ENCODE results near the gene GALNT2. TPM values are rescaled to one million over a fixed set of nuclear protein-coding genes. Genes with fewer than 3 reads are reported as not detected.

GALNT2 gene
- total and polyA plus RNA-seq, 2 experiments from 2014 or later, result 17.8 to 48.3 TPM

DNA sequence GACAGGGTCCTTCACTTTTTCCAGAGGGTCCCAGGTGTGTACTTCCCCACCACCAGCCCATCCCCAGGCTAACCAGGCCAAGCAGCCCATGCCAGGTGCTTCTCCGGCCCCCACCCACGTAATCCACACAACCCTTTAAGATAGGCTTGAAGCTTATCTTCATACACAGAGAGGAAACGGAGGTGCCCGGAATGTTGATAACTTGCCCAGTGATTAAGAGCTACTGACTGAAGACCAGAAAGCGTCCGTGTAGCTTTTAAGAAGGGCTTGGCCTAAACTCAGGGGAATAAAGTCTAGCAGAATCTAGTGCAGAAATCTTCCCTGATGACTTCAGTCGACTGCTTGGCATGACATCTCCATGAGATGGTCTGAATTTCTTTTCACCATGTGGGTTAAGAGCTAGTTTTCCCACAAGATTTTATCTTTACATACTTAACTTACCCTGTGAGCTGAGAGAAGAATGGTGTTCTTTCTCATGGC lies 138.7 kb downstream of the GALNT2 start:
- H3K27me3 ChIP-seq (ENCODE audit: insufficient read depth), result no peaks in the 10 kb centered on the region
- Mint-ChIP-seq H3K4me3 (no peak overlapping the region), H3K36me3 (ENCODE audit: low read depth) (peaks cover 16% of the 10 kb centered on the region), H3K27ac (no peak overlapping the region), H3K27me3 (ENCODE audit: insufficient read depth, low read depth, poor library complexity) (peaks cover 2% of the 10 kb centered on the region), H3K9me3 (no peaks in the 10 kb centered on the region), H3K4me1 (peaks cover 24% of the 10 kb centered on the region)
- TF ChIP-seq ZNF331 (CRISPR knock-in tag; IDR thresholded peaks at IDR 0.05; ENCODE audit: low read depth) (no peak), NANOG (IDR thresholded peaks at IDR 0.05; ENCODE audit: borderline replicate concordance) (no peak), EZH2 (IDR thresholded peaks at IDR 0.05; ENCODE audit: low read depth, unreplicated experiment) (no peak), JUNB (IDR thresholded peaks at IDR 0.05; ENCODE audit: unreplicated experiment) (no peak), EZH2phosphoT487 (IDR thresholded peaks at IDR 0.05; ENCODE audit: unreplicated experiment) (no peak), ZNF114 (CRISPR knock-in tag; IDR thresholded peaks at IDR 0.05) (no peak), STAT1 (IDR thresholded peaks at IDR 0.05; ENCODE audit: unreplicated experiment) (no peak), POLR2AphosphoS5 (IDR thresholded peaks at IDR 0.05; ENCODE audit: low read depth) (no peak), CREB1 (CRISPR knock-in tag; IDR thresholded peaks at IDR 0.05; ENCODE audit: low read depth) (no peak)
- TF ChIP-seq, protein P1, sequence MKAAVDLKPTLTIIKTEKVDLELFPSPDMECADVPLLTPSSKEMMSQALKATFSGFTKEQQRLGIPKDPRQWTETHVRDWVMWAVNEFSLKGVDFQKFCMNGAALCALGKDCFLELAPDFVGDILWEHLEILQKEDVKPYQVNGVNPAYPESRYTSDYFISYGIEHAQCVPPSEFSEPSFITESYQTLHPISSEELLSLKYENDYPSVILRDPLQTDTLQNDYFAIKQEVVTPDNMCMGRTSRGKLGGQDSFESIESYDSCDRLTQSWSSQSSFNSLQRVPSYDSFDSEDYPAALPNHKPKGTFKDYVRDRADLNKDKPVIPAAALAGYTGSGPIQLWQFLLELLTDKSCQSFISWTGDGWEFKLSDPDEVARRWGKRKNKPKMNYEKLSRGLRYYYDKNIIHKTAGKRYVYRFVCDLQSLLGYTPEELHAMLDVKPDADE (IDR thresholded peaks at IDR 0.05), result no peak
- TF ChIP-seq, protein P2, sequence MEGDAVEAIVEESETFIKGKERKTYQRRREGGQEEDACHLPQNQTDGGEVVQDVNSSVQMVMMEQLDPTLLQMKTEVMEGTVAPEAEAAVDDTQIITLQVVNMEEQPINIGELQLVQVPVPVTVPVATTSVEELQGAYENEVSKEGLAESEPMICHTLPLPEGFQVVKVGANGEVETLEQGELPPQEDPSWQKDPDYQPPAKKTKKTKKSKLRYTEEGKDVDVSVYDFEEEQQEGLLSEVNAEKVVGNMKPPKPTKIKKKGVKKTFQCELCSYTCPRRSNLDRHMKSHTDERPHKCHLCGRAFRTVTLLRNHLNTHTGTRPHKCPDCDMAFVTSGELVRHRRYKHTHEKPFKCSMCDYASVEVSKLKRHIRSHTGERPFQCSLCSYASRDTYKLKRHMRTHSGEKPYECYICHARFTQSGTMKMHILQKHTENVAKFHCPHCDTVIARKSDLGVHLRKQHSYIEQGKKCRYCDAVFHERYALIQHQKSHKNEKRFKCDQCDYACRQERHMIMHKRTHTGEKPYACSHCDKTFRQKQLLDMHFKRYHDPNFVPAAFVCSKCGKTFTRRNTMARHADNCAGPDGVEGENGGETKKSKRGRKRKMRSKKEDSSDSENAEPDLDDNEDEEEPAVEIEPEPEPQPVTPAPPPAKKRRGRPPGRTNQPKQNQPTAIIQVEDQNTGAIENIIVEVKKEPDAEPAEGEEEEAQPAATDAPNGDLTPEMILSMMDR (conservative IDR thresholded peaks at IDR 0.05; ENCODE audit: low read depth in 2 of 2), result no peak
- TF ChIP-seq, protein P3, sequence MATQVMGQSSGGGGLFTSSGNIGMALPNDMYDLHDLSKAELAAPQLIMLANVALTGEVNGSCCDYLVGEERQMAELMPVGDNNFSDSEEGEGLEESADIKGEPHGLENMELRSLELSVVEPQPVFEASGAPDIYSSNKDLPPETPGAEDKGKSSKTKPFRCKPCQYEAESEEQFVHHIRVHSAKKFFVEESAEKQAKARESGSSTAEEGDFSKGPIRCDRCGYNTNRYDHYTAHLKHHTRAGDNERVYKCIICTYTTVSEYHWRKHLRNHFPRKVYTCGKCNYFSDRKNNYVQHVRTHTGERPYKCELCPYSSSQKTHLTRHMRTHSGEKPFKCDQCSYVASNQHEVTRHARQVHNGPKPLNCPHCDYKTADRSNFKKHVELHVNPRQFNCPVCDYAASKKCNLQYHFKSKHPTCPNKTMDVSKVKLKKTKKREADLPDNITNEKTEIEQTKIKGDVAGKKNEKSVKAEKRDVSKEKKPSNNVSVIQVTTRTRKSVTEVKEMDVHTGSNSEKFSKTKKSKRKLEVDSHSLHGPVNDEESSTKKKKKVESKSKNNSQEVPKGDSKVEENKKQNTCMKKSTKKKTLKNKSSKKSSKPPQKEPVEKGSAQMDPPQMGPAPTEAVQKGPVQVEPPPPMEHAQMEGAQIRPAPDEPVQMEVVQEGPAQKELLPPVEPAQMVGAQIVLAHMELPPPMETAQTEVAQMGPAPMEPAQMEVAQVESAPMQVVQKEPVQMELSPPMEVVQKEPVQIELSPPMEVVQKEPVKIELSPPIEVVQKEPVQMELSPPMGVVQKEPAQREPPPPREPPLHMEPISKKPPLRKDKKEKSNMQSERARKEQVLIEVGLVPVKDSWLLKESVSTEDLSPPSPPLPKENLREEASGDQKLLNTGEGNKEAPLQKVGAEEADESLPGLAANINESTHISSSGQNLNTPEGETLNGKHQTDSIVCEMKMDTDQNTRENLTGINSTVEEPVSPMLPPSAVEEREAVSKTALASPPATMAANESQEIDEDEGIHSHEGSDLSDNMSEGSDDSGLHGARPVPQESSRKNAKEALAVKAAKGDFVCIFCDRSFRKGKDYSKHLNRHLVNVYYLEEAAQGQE (IDR thresholded peaks at IDR 0.05; ENCODE audit: unreplicated experiment), result no peak
- TF ChIP-seq, protein P4, sequence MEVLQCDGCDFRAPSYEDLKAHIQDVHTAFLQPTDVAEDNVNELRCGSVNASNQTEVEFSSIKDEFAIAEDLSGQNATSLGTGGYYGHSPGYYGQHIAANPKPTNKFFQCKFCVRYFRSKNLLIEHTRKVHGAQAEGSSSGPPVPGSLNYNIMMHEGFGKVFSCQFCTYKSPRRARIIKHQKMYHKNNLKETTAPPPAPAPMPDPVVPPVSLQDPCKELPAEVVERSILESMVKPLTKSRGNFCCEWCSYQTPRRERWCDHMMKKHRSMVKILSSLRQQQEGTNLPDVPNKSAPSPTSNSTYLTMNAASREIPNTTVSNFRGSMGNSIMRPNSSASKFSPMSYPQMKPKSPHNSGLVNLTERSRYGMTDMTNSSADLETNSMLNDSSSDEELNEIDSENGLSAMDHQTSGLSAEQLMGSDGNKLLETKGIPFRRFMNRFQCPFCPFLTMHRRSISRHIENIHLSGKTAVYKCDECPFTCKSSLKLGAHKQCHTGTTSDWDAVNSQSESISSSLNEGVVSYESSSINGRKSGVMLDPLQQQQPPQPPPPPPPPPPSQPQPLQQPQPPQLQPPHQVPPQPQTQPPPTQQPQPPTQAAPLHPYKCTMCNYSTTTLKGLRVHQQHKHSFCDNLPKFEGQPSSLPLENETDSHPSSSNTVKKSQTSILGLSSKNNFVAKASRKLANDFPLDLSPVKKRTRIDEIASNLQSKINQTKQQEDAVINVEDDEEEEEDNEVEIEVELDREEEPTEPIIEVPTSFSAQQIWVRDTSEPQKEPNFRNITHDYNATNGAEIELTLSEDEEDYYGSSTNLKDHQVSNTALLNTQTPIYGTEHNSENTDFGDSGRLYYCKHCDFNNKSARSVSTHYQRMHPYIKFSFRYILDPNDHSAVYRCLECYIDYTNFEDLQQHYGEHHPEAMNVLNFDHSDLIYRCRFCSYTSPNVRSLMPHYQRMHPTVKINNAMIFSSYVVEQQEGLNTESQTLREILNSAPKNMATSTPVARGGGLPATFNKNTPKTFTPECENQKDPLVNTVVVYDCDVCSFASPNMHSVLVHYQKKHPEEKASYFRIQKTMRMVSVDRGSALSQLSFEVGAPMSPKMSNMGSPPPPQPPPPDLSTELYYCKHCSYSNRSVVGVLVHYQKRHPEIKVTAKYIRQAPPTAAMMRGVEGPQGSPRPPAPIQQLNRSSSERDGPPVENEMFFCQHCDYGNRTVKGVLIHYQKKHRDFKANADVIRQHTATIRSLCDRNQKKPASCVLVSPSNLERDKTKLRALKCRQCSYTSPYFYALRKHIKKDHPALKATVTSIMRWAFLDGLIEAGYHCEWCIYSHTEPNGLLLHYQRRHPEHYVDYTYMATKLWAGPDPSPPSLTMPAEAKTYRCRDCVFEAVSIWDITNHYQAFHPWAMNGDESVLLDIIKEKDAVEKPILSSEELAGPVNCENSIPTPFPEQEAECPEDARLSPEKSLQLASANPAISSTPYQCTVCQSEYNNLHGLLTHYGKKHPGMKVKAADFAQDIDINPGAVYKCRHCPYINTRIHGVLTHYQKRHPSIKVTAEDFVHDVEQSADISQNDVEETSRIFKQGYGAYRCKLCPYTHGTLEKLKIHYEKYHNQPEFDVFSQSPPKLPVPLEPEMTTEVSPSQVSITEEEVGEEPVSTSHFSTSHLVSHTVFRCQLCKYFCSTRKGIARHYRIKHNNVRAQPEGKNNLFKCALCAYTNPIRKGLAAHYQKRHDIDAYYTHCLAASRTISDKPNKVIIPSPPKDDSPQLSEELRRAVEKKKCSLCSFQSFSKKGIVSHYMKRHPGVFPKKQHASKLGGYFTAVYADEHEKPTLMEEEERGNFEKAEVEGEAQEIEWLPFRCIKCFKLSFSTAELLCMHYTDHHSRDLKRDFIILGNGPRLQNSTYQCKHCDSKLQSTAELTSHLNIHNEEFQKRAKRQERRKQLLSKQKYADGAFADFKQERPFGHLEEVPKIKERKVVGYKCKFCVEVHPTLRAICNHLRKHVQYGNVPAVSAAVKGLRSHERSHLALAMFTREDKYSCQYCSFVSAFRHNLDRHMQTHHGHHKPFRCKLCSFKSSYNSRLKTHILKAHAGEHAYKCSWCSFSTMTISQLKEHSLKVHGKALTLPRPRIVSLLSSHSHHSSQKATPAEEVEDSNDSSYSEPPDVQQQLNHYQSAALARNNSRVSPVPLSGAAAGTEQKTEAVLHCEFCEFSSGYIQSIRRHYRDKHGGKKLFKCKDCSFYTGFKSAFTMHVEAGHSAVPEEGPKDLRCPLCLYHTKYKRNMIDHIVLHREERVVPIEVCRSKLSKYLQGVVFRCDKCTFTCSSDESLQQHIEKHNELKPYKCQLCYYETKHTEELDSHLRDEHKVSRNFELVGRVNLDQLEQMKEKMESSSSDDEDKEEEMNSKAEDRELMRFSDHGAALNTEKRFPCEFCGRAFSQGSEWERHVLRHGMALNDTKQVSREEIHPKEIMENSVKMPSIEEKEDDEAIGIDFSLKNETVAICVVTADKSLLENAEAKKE (CRISPR knock-in tag; IDR thresholded peaks at IDR 0.05), result no peak
- no peak overlapping the region for H3K4me3 ChIP-seq
- no peaks in the 10 kb centered on the region for H4K20me1 ChIP-seq (replicated peaks; ENCODE audit: insufficient read depth)
- ATAC-seq (no peak), DNase-seq (ENCODE audit: low spot score) (no peak)
- H3K4me1 ChIP-seq (ENCODE audit: insufficient read depth), result no peaks in the 10 kb centered on the region
- no peak overlapping the region for H2AFZ ChIP-seq
- H3K79me2 ChIP-seq (replicated peaks; ENCODE audit: insufficient read depth), result no peaks in the 10 kb centered on the region
- no peaks in the 10 kb centered on the region for H3F3A ChIP-seq (replicated peaks; ENCODE audit: low read depth)
- H3K27ac ChIP-seq (ENCODE audit: low read depth), result no peak overlapping the region
- no peak overlapping the region for H3K4me2 ChIP-seq
- H3K9me2 ChIP-seq (ENCODE audit: insufficient read depth), result no peaks in the 10 kb centered on the region
- no peaks in the 10 kb centered on the region; the same call in 1 of the 2 replicates for H3K36me3 ChIP-seq (ENCODE audit: insufficient read depth)

Measured in GM23338 (cell line).